GM12875 (cell line): ENCODE measurements around the gene AGAP1.

Experiments
- H3K4me3 ChIP-seq: one replicate; pipeline ENCODE4 v1.5.1; 2011; ENCODE audit warnings: low read depth, low read length, control low read depth
- TF ChIP-seq, protein P1 (sequence below): IDR thresholded peaks from 2 replicates; pipeline ENCODE4 v1.5.1; 2011; ENCODE audit warnings: low read depth, mild to moderate bottlenecking, control low read depth, inconsistent platforms, low read length, moderate library complexity, borderline replicate concordance; ENCODE audit not compliant: insufficient read depth

Gene AGAP1

GRCh38 chr2:235706506-235706905, 212.7 kb downstream of the AGAP1 start:
- TF ChIP-seq, protein P1, sequence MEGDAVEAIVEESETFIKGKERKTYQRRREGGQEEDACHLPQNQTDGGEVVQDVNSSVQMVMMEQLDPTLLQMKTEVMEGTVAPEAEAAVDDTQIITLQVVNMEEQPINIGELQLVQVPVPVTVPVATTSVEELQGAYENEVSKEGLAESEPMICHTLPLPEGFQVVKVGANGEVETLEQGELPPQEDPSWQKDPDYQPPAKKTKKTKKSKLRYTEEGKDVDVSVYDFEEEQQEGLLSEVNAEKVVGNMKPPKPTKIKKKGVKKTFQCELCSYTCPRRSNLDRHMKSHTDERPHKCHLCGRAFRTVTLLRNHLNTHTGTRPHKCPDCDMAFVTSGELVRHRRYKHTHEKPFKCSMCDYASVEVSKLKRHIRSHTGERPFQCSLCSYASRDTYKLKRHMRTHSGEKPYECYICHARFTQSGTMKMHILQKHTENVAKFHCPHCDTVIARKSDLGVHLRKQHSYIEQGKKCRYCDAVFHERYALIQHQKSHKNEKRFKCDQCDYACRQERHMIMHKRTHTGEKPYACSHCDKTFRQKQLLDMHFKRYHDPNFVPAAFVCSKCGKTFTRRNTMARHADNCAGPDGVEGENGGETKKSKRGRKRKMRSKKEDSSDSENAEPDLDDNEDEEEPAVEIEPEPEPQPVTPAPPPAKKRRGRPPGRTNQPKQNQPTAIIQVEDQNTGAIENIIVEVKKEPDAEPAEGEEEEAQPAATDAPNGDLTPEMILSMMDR, result no peak

DNA sequence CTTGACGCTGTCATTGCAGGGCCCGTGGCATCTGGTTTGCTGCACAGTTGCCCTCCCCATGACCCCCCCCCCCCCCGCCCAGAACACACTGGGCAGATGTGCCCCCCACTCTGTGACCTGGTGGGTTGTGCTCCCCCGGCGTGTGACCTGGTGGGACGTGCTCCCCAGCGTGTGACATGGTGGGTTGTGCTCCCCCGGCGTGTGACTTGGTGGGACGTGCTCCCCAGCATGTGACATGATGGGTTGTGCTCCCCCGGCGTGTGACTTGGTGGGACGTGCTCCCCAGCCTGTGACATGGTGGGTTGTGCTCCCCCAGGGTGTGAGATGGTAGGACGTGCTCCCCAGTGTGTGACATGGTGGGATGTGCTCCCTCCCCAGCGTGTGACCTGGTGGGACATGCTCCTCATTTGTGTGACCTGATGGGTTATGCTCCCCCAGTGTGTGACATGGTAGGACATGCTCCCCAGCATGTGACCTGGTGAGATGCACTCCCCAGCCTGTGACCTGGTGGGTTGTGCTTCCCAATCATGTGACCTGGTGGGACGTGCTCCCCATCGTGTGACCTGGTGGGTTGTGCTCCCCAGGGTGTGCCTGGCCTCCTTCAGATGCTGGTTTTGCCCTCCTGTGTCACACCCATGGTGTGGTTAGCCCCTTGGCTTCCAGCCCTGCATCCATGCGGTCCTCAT, 213.7 kb downstream of the AGAP1 start:
- H3K4me3 ChIP-seq, result no peak overlapping the region
- TF ChIP-seq, protein P1, result no peak

More at GRCh38 chr2:235706506-235706905, 212.7 kb downstream of the AGAP1 start:
- H3K4me3 ChIP-seq, result no peak overlapping the region

GRCh38 chr2:235709124-235709813, 215.4 kb downstream of the AGAP1 start:
- TF ChIP-seq, protein P1, result no peak

DNA sequence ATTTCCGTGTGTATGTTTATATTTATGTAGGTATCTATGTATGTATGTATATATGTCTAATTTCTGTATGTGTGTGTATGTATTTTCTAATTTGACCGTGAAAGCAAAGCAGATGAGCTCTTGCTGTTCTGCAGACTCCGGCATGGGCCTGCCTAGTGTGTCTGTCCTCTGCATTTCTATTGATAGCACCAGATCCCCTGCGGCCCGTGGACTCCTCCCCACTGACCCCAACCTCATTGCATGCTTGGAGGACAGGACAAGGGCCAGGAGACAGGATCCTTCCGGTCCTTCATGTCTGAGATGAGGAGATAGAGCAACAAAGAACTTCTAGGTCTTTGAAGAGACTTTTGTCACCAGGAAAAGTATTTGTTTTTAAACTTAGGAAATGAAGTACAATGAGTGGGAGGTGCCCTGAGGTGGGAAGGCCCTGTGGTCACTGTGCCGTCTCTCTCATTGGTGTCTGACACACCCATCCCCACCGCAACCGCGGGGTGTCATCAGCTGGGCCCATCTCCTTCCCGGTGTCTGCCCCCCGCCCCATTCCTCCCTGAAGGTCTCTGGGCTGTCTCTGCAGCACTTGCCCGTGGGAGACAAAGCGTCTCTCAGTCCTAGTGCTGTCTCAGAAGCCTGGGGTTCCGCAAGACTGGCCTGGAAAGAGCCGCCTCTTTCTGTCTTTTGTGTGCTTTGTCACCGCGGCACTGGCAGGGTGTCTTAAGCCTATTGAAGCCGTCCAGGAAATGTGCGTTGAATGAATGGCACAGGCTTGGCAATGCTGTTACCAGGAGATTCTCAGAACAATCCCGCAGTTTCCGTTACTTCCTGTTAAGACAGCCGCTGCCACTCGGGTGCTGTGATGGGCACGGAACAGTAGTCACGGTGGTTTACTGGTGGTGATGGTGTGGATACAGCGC, 216.4 kb downstream of the AGAP1 start:
- no peak overlapping the region for H3K4me3 ChIP-seq
- TF ChIP-seq, protein P1, result no peak

More at GRCh38 chr2:235709124-235709813, 215.4 kb downstream of the AGAP1 start:
- H3K4me3 ChIP-seq, result no peak overlapping the region

GRCh38 chr2:235710933-235711332, 217.1 kb downstream of the AGAP1 start:
- no peak overlapping the region for H3K4me3 ChIP-seq
- TF ChIP-seq, protein P1, result no peak

DNA sequence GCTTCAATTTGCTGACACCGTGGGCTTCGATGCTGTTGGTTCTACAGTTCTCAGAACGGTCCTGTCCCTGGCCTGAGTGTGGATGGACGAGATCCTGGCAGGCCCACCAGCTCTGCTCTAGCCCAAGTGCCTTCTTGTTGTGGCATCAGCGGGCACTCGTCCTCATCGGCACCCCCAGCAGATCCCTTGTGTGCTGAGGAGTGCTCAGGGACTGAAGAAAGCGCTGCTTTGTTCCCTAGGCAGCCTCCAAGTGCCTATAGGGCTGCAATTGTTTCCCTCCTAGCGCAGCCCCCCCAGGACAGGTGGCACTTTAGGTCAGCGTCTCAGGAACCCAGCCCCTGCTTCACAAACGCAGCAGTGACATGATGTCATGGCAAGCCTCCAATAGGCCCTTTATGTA, 217.7 kb downstream of the AGAP1 start:
- no peak overlapping the region for H3K4me3 ChIP-seq
- TF ChIP-seq, protein P1, result no peak
